HuH-7 (cell line): ENCODE measurements around the gene METTL9.
"Not testable (repeated sequence)": the region's sequence is repeated elsewhere in the genome, so short reads cannot be mapped to it uniquely, and the experiment has no call there.

Experiments
- DNase-seq: peaks from one replicate; pipeline ENCODE4 v3.0.0; 2011; ENCODE audit warnings: low spot score

The METTL9 gene

GRCh38 chr16:21599122-21600030 lies at the start of gene METTL9:
Gene METTL9 (plus strand): TSS chr16:21599577. CDS start chr16:21599734, 157 bp downstream.
- peak; percentile 86 for DNase-seq

DNA sequence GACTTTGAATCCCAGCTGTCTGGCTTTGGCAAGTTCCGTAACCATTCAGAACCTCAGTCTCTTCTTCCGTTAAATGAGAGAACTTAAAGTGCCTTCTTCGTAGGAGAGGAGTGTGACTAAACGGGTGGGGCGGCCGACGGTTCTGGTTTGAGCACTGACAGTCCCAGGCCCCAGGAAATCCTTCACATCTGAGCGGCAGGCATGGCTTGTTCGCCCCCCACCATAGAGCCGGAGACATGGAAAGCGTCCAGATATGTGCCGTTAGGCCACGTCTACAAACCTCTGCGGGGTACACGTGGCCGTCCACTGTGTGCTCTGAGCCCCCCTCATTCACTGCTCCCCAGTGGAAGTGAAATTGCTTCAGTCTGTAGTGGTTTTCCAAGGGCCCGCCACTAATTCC lies 49.4 kb upstream of the METTL9 start:
- not testable (repeated sequence) for DNase-seq

- DNase-seq = not testable (repeated sequence)
Observed at GRCh38 chr16:21550435-21550834, 48.9 kb upstream of the METTL9 start.

GRCh38 chr16:21551076-21551475 lies 48.3 kb upstream of the METTL9 start:
- DNase-seq = not testable (repeated sequence)

- not testable (repeated sequence) for DNase-seq
Observed at GRCh38 chr16:21551600-21551999, 47.8 kb upstream of the METTL9 start.

DNA sequence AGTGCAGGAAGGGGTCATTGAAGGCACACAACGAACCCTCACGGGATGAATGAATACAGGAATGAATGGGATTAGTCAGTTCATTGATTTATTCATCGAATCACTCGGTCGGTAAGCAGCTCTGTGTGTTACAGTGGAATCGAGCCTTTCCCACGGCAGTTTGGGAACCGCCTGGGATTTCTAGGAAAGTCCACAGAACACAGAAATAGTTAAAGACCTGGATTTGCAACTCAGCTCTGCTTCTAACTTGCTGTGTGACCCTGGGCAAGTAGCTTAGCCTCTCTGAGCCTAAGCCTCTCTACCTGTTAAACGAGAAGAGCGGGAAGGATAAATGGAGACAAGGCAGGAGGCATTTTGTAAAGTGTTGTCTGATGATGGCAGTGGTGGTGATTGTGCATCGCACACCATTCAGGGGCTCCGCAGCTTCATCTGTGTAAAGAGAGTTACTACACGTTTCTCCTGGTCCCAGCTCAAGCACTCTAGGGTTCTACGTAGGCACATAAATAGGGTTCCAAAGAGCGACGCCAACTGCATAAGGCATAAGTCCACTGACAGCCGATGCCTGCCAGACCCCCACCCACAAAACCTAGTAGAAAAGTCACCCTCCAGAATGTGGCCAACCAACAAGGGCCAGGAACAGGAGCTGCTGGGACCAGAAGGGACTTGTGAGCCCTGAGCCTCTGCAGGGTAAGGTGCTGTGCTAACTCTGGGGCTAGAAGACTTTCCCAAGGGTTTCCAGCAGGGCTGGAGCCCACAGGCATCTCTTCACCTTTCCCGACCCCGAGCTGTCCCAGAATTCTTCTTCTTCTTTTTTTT lies 45.7 kb upstream of the METTL9 start:
- DNase-seq = not testable (repeated sequence)

DNA sequence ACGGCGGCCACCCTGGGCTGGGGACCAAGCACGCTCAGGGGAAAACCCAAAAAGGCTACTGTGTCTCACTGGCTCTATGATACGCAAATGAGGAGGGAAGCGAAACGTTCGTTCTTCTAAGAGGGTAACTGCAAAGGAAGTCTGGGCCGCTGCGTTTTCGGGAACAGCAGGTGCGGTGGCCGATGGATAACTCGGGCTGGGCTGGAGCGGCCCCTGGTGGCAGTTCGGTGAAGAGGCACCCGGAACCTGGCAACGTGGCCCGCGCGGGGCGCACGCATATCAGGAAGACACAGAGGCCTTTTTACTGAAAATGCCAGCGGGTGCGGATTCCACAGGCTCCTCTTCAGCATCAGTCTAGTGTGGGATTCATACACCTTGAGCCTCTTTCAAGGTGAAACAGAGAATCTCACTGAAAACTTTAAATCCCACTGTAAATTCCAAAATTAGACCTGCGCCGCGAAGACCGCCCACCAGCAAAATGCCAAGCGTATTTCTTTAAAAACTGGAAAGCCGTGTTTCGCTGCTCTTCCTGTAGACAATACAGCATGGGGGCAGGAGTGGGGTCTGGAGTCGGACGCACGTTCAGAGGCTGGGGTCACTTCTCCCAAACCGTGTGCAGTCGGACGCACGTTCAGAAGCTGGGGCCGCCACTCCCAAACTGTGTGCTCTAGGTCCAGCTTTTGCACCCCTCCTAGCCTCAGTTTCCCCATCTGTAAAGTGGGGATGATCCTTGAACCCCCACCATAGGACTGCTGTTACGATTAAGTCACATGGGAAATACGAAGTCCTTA lies 44.4 kb upstream of the METTL9 start:
- DNase-seq = peak; percentile 89

- not testable (repeated sequence) for DNase-seq
Observed at GRCh38 chr16:21555621-21556020, 43.8 kb upstream of the METTL9 start.

DNA sequence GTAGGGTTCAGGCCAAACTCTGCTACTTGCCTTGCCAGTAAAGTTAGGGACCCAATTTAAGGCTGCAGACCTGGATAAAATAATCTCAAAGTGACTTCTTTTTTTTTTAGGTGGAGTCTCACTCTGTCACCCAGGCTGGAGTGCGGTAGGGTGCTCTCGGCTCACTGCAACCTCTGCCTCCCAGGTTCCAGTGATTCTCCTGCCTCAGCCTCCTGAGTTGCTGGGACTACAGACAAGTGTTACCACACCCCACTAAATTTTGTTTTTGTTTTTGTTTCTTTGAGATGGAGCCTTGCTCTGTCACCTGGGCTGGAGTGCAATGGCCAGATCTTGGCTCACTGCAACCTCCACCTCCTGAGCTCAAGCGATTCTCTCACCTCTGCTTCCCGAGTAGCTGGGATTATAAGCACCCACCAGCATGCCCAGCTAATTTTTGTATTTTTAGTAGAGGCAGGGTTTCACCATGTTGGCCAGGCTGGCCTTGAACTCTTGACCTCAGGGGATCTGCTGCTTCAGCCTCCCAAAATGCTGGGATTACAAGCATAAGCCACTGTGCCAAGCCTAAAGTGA lies 43.3 kb upstream of the METTL9 start:
- DNase-seq = not testable (repeated sequence)

- not testable (repeated sequence) for DNase-seq
Observed at GRCh38 chr16:21556651-21557241, 42.6 kb upstream of the METTL9 start.

- DNase-seq = no peak
Observed at GRCh38 chr16:21560462-21560861, 38.9 kb upstream of the METTL9 start.

- DNase-seq = no peak
Observed at GRCh38 chr16:21563676-21564075, 35.7 kb upstream of the METTL9 start.

GRCh38 chr16:21564367-21564766 lies 35.0 kb upstream of the METTL9 start:
- DNase-seq = not testable (repeated sequence)

- no peak for DNase-seq
Observed at GRCh38 chr16:21565507-21565860, 33.9 kb upstream of the METTL9 start.

- DNase-seq = no peak
Observed at GRCh38 chr16:21565861-21566669, 33.3 kb upstream of the METTL9 start.

- DNase-seq = no peak
Observed at GRCh38 chr16:21566891-21567414, 32.4 kb upstream of the METTL9 start.

GRCh38 chr16:21567496-21567895 lies 31.9 kb upstream of the METTL9 start:
- DNase-seq = not testable (repeated sequence)

DNA sequence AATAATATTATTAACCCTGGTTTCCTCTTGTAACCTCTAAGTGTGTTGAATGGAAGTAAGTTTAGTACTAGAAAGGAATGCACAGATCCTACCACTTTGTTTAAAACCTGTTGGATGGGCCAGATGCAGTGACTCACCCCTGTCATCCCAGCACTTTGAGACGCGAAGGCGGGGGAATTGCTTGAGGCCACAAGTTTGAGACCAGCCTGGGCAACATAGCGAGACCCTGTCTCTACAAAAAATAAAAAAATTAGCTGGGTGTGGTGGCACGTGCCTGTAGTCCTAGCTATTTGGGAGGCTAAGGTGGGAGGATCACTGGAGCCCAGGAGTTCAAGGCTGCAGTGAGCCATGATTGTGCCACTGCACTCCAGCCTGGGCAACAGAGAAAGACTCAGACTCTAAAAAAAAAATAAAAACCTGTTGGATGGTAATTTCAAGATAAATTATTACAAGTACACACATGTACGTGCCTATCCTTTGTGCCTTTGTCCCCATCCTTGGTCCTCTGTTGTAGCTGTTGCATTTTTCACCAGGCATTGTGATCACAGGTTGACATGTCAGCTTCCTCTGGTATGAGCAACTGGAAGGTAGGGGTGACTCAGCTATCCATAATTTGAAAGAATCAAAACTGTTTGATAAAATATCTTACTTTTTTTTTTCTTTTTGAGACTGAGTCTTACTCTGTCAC lies 30.7 kb upstream of the METTL9 start:
- no peak for DNase-seq

DNA sequence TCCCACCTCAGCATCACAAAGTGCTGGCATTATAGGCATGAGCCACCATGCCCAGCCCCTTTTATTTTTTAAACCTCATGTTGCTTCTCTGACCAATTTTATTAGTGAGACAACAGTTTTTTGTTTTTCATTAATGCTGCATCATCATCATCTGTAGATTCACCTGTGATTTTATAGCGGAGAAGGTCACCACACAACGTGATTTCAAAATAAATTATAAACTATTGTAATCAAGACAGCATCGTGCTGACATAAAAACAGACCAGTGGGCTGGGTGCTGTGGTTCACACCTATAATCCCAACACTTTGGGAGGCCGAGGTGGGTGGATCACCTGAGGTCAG lies 28.7 kb upstream of the METTL9 start:
- no peak for DNase-seq

GRCh38 chr16:21573506-21573905 lies 25.9 kb upstream of the METTL9 start:
- not testable (repeated sequence) for DNase-seq
